GM12874 (cell line): ENCODE data around the gene PKP1.

Experiments
- TF ChIP-seq, protein P1 (sequence below): IDR thresholded peaks from 2 replicates; pipeline ENCODE4 v1.5.1; 2011; ENCODE audit warnings: low read depth, mild to moderate bottlenecking, control low read depth, low read length, moderate library complexity; ENCODE audit not compliant: insufficient read depth

Gene PKP1

GRCh38 chr1:201329286-201329685, 46.0 kb downstream of the PKP1 start:
- TF ChIP-seq, protein P1, sequence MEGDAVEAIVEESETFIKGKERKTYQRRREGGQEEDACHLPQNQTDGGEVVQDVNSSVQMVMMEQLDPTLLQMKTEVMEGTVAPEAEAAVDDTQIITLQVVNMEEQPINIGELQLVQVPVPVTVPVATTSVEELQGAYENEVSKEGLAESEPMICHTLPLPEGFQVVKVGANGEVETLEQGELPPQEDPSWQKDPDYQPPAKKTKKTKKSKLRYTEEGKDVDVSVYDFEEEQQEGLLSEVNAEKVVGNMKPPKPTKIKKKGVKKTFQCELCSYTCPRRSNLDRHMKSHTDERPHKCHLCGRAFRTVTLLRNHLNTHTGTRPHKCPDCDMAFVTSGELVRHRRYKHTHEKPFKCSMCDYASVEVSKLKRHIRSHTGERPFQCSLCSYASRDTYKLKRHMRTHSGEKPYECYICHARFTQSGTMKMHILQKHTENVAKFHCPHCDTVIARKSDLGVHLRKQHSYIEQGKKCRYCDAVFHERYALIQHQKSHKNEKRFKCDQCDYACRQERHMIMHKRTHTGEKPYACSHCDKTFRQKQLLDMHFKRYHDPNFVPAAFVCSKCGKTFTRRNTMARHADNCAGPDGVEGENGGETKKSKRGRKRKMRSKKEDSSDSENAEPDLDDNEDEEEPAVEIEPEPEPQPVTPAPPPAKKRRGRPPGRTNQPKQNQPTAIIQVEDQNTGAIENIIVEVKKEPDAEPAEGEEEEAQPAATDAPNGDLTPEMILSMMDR = no peak

- TF ChIP-seq, protein P1 = no peak
These were observed 46.5 kb downstream of the PKP1 start for GRCh38 chr1:201329801-201330200.

GRCh38 chr1:201330541-201330940, 47.2 kb downstream of the PKP1 start:
- TF ChIP-seq, protein P1 = no peak

- TF ChIP-seq, protein P1 = no peak
These were observed 47.9 kb downstream of the PKP1 start for GRCh38 chr1:201331166-201331565.

DNA sequence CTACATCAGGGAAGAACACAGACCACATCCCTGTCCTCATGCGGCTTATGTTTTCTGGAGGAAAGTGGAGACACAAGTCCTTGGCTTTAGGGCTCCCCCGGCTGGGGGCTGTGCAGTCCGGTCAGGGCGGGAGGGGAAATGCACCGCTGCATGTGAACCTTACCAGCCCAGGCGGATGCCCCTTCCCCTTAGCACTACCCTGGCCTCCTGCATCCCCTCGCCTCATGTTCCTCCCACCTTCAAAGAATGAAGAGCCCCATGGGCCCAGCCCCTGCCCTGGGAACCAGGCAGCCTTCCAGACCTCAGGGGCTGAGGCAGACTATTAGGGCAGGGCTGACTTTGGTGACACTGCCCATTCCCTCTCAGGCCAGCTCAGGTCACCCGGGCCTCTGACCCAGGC, 48.7 kb downstream of the PKP1 start:
- TF ChIP-seq, protein P1 = no peak

DNA sequence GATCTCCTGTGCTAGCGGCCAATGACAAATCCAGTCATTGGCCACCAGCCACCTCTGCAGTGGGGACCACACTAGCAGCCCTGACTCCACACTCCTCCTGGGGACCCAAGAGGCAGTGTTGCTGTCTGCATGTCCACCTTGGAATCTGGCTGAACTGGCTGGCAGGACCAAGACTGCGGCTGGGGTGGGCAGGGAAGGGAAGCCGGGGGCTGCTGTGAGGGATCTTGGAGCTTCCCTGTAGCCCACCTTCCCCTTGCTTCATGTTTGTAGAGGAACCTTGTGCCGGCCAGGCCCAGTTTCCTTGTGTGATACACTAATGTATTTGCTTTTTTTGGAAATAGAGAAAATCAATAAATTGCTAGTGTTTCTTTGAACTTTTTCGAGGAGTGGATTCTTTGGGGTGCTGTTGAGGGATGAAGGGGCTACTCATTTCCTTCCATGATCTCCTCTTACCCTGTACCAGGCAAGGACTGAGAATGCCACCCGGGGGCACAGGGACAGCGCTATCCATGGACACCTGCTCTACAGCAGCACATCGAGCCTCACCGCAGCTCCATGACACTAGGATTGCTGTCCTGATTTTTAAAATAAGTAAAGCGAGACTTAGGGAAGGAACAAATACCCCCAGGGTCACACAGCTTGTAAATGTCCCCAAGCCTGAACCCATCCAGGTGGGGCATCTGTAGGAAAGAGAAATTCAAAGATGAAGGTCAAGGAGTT, 49.5 kb downstream of the PKP1 start:
- TF ChIP-seq, protein P1 = no peak

DNA sequence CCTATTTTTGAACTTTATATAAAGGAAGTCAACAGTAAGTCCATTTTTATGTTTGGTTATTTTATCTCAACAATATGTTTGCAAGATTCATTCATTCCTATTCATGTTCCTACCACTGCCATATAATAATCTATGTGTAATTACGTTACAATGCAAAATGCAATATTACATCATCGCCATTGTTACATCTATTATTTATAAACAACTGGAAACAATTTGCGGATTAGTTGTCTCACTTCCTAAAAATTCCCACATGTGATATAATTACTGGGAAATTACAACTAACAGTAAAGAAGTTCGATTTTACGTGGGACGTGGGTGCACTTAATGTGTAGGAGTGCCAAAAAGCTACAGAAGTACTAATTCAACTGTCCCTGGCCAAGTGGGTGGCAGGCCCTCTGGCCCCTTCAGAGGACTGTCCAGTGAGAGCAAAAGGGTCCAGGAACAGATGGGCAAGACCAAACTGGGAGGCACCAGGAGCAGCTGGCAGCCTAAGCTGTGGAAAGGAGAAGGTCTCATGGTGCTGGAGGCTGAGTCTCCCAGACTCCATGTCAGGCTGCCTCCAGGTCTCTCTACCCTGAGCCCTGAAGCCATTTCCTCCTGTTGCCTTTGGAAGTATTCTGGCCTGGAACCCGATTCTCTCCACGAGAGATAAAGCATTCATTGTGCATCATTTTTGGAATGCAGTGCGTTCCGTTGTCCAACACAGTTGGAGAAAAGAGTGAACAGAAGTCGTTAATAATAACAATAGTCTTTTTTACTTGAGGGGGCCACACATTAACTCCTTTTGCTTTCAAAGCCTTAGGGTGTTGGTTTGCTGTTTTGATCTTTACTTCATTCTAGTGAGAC, 51.2 kb downstream of the PKP1 start:
- TF ChIP-seq, protein P1 = no peak
